Activated T-cell treated with anti-CD3 and anti-CD28 coated beads for 24 hours (primary cell): ENCODE results near the gene MITF.
"Not testable (repeated sequence)": the region's sequence is repeated elsewhere in the genome, so short reads cannot be mapped to it uniquely, and the experiment has no call there.

Experiments
- DNase-seq: peaks from one replicate; pipeline ENCODE4 v3.0.0-alpha.2; 2020; ENCODE audit warnings: low read depth

MITF gene

GRCh38 chr3:69876073-69876472 lies 136.8 kb downstream of the MITF start:
- no peak for DNase-seq

GRCh38 chr3:69878254-69878653 lies 139.0 kb downstream of the MITF start:
- no peak for DNase-seq

GRCh38 chr3:69879051-69879450 lies 139.8 kb downstream of the MITF start:
- DNase-seq: no peak

- DNase-seq: no peak
Measured at GRCh38 chr3:69880069-69880640, 140.9 kb downstream of the MITF start.

GRCh38 chr3:69881051-69881450 lies 141.8 kb downstream of the MITF start:
- no peak for DNase-seq

- DNase-seq: no peak
Measured at GRCh38 chr3:69881756-69882428, 142.6 kb downstream of the MITF start.

GRCh38 chr3:69882560-69882959 lies 143.3 kb downstream of the MITF start:
- DNase-seq: no peak

GRCh38 chr3:69888040-69888942 lies 149.0 kb downstream of the MITF start:
- no peak for DNase-seq

- no peak for DNase-seq
Measured at GRCh38 chr3:69888943-69889315, 149.7 kb downstream of the MITF start.

GRCh38 chr3:69890084-69890483 lies 150.8 kb downstream of the MITF start:
- no peak for DNase-seq

- no peak for DNase-seq
Measured at GRCh38 chr3:69890691-69891090, 151.4 kb downstream of the MITF start.

- DNase-seq: no peak
Measured at GRCh38 chr3:69892706-69893105, 153.4 kb downstream of the MITF start.

GRCh38 chr3:69893274-69893673 lies 154.0 kb downstream of the MITF start:
- no peak for DNase-seq

GRCh38 chr3:69896095-69896494 lies 156.8 kb downstream of the MITF start:
- DNase-seq: no peak

GRCh38 chr3:69900331-69900730 lies 161.1 kb downstream of the MITF start:
- no peak for DNase-seq

- no peak for DNase-seq
Measured at GRCh38 chr3:69901802-69902201, 162.5 kb downstream of the MITF start.

- DNase-seq: no peak
Measured at GRCh38 chr3:69902386-69902785, 163.1 kb downstream of the MITF start.

GRCh38 chr3:69906351-69906966 lies 167.2 kb downstream of the MITF start:
- DNase-seq: no peak

GRCh38 chr3:69907554-69907953 lies 168.3 kb downstream of the MITF start:
- DNase-seq: no peak

- not testable (repeated sequence) for DNase-seq
Measured at GRCh38 chr3:69909859-69910258, 170.6 kb downstream of the MITF start.

GRCh38 chr3:69913422-69913821 lies 174.2 kb downstream of the MITF start:
- DNase-seq: no peak

GRCh38 chr3:69914395-69914794 lies 175.1 kb downstream of the MITF start:
- DNase-seq: no peak

GRCh38 chr3:69915726-69916125 lies 176.5 kb downstream of the MITF start:
- DNase-seq: no peak
